ENCODE measurements around the gene DERL2.
"Not testable (repeated sequence)": the region's sequence is repeated elsewhere in the genome, so short reads cannot be mapped to it uniquely, and the experiment has no call there.

Gene DERL2

DNA sequence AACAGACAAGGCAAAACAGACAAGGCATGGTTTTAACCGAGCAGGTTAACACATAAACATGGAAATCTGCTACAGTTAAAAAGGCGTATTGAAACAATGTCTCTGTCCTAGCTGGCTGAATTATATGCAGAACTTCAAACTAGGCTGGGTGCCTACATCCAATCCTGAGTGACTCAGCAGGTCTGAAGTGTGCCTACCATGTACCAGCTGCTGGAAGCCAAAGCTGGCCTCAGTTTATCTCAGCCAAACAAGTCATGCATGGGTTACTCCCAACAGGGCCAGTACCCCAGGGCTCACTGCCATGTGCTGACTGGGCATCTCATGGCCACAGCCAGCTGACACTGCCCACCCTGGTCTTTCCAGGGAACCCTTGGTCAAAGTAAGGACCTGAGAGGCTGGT is 51.0 kb downstream of the DERL2 start:
- no peak for DNase-seq (ENCODE audit: low read depth, low spot score)
- Histone ChIP-seq H3K4me3 (ENCODE audit: insufficient read length, low read depth) (no peak overlapping the region), H3K27me3 (ENCODE audit: insufficient read depth, insufficient read length) (no peaks in the 10 kb centered on the region), H3K36me3 (ENCODE audit: insufficient read depth, insufficient read length, low read length) (peaks cover 73% of the 10 kb centered on the region), H3K9me3 (ENCODE audit: insufficient read depth, low read length) (no peaks in the 10 kb centered on the region), H3K9ac (ENCODE audit: insufficient read length, low read depth) (no peak overlapping the region), H3K4me1 (ENCODE audit: insufficient read depth, insufficient read length) (no peaks in the 10 kb centered on the region)
- TF ChIP-seq YY1 (IDR thresholded peaks at IDR 0.05; ENCODE audit: insufficient read depth, insufficient read length) (no peak), SUZ12 (IDR thresholded peaks at IDR 0.05; ENCODE audit: extremely low read depth, insufficient read depth, insufficient read length) (no peak), ZNF274 (IDR thresholded peaks at IDR 0.05; ENCODE audit: low read depth, low read length) (no peak)

DNA sequence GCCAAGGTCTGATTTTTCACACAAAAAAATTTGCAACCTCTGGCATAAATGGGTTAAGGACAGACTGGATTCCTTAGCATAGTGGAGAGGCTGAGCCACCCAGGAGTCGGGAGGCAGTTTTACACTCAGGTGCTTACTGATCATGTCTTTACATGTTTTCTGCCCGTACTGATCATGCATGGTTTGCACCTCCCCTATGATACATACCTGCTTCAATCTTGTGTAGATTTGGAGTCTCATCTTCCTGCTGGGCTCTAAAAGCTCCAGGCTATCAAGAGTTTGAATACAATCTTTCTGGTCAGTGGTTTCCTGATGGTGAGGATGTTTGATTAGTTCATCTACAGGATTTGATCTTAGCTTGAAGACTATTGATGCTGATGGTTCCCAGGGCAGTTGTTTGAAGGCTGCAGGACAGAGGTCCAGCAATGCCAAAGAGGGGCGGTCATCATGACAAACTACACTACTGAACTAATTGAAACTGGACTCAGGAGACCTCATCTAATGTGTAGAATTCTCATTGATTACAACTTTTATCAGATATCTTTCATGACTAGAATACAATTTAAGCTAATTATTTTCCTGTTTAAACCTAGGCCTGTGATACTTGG is 53.9 kb downstream of the DERL2 start:
- no peaks in the 10 kb centered on the region for H3K4me1 ChIP-seq (ENCODE audit: insufficient read depth, insufficient read length)
- peaks cover 89% of the 10 kb centered on the region for H3K36me3 ChIP-seq (ENCODE audit: insufficient read depth, insufficient read length, low read length)
- H3K9ac ChIP-seq (ENCODE audit: insufficient read length, low read depth) = no peak overlapping the region
- no peak for TF ChIP-seq SUZ12 (IDR thresholded peaks at IDR 0.05; ENCODE audit: extremely low read depth, insufficient read depth, insufficient read length)
- no peak for TF ChIP-seq ZNF274 (IDR thresholded peaks at IDR 0.05; ENCODE audit: low read depth, low read length)
- no peak for TF ChIP-seq YY1 (IDR thresholded peaks at IDR 0.05; ENCODE audit: insufficient read depth, insufficient read length)
- H3K9me3 ChIP-seq (ENCODE audit: insufficient read depth, low read length) = no peaks in the 10 kb centered on the region
- H3K4me3 ChIP-seq (ENCODE audit: insufficient read length, low read depth) = no peak overlapping the region
- H3K27me3 ChIP-seq (ENCODE audit: insufficient read depth, insufficient read length) = no peaks in the 10 kb centered on the region
- DNase-seq (ENCODE audit: low read depth, low spot score) = no peak

GRCh38 chr17:5431234-5431633 is 54.7 kb downstream of the DERL2 start:
- peaks cover 87% of the 10 kb centered on the region for H3K36me3 ChIP-seq (ENCODE audit: insufficient read depth, insufficient read length, low read length)
- not testable (repeated sequence) for H3K9me3 ChIP-seq (ENCODE audit: insufficient read depth, low read length); H3K27me3 ChIP-seq (ENCODE audit: insufficient read depth, insufficient read length); H3K4me1 ChIP-seq (ENCODE audit: insufficient read depth, insufficient read length); DNase-seq (ENCODE audit: low read depth, low spot score); H3K9ac ChIP-seq (ENCODE audit: insufficient read length, low read depth); H3K4me3 ChIP-seq (ENCODE audit: insufficient read length, low read depth)

DNA sequence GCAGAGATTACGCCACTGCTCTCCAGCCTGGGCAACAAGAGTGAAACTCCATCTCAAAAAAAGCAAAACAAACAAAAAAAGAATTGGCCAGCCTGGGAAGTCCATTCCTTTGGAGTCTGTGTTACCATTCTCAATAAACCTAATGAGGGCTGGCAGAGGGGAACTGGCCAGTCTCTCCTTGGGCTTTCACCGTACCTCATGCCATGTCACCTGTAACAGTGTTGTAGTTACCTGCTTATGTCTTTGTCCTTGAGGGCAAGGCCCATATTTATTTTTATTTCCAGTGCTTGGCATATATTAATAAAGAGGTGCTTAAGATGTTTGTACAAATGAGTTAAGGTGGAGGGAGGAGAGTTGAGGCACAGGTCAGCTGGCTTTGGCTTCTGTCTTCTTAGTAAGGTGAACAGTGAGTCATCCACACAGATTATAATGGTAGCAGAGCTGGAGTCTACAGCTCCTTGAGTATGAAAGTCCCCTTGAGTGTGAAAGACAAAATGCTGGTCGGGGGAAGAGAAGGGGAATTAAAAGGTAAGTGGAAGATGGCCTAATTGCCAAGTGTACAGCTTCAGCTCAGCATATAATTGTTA is 55.5 kb downstream of the DERL2 start:
- TF ChIP-seq ZNF274 (IDR thresholded peaks at IDR 0.05; ENCODE audit: low read depth, low read length) = no peak
- no peak for TF ChIP-seq YY1 (IDR thresholded peaks at IDR 0.05; ENCODE audit: insufficient read depth, insufficient read length)
- TF ChIP-seq SUZ12 (IDR thresholded peaks at IDR 0.05; ENCODE audit: extremely low read depth, insufficient read depth, insufficient read length) = no peak
- peaks cover 89% of the 10 kb centered on the region for H3K36me3 ChIP-seq (ENCODE audit: insufficient read depth, insufficient read length, low read length)
- no peaks in the 10 kb centered on the region for H3K27me3 ChIP-seq (ENCODE audit: insufficient read depth, insufficient read length)
- no peak overlapping the region for H3K9ac ChIP-seq (ENCODE audit: insufficient read length, low read depth)
- no peak overlapping the region for H3K4me3 ChIP-seq (ENCODE audit: insufficient read length, low read depth)
- no peak for DNase-seq (ENCODE audit: low read depth, low spot score)
- no peaks in the 10 kb centered on the region for H3K4me1 ChIP-seq (ENCODE audit: insufficient read depth, insufficient read length)
- no peaks in the 10 kb centered on the region for H3K9me3 ChIP-seq (ENCODE audit: insufficient read depth, low read length)

DNA sequence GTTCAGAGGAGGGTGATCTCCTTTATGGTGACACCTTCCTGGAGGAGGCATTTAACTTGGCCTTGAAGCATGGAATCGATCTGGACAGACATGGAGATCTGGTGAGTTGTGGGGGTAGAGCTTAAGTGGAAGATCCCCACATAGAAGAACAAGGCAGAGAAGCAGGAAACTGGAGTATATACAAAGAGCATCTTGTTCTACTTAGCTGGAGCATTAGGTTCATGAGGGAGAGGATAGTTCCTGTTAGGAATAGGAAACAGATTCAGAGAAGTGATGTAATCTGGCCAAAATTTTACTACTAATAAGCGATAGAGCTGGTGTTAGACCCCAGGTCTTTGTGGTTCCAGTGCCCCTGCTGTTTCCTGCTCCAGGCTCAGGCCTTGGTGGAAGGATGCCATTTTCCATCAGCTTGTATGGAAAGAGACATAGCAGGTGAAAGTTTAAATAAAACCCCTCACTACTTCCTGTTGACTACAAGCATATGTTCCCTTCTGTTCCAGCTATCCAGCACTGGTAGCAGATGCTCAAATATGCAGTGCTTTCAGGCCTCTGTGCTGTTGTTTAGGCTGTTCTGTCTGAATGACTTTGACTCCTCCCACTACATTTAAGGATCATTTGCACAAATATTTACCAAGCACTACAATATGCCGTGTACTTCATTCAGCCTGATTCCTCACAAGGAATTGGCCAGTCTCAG is 56.6 kb downstream of the DERL2 start:
- H3K36me3 ChIP-seq (ENCODE audit: insufficient read depth, insufficient read length, low read length) = peaks cover 87% of the 10 kb centered on the region

DNA sequence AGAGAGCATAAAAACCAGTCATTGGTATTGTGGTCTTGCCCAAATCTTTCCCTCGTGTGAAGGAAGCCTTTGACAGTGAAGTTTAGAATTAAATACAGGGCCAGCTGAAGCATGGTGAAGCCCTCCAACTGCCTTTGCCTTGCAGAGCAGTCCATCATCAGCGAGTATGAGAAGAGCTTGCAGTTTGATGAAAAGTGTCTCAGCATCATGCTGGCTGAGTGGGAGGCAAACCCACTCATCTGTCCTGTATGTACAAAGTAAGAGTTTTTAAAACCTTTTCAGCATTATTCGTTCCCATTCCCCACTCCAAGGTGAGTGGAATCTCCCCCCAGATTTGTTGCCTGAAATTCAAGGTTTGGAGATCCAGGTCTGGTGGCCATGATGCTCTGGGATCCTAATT is 60.2 kb downstream of the DERL2 start:
- Histone ChIP-seq H3K9ac (ENCODE audit: insufficient read length, low read depth) (no peak overlapping the region), H3K4me1 (ENCODE audit: insufficient read depth, insufficient read length) (no peaks in the 10 kb centered on the region), H3K27me3 (ENCODE audit: insufficient read depth, insufficient read length) (no peaks in the 10 kb centered on the region), H3K9me3 (ENCODE audit: insufficient read depth, low read length) (no peaks in the 10 kb centered on the region), H3K36me3 (ENCODE audit: insufficient read depth, insufficient read length, low read length) (peaks cover 83% of the 10 kb centered on the region), H3K4me3 (ENCODE audit: insufficient read length, low read depth) (no peak overlapping the region)
- TF ChIP-seq YY1 (IDR thresholded peaks at IDR 0.05; ENCODE audit: insufficient read depth, insufficient read length) (no peak), ZNF274 (IDR thresholded peaks at IDR 0.05; ENCODE audit: low read depth, low read length) (no peak), SUZ12 (IDR thresholded peaks at IDR 0.05; ENCODE audit: extremely low read depth, insufficient read depth, insufficient read length) (no peak)
- DNase-seq (ENCODE audit: low read depth, low spot score) = no peak

More for the DNA sequence above, 56.6 kb downstream of the DERL2 start:
- no peak for DNase-seq (ENCODE audit: low read depth, low spot score)
- H3K9me3 ChIP-seq (ENCODE audit: insufficient read depth, low read length) = no peaks in the 10 kb centered on the region
- H3K4me1 ChIP-seq (ENCODE audit: insufficient read depth, insufficient read length) = no peaks in the 10 kb centered on the region
- no peaks in the 10 kb centered on the region for H3K27me3 ChIP-seq (ENCODE audit: insufficient read depth, insufficient read length)
- no peak overlapping the region for H3K9ac ChIP-seq (ENCODE audit: insufficient read length, low read depth)
- H3K4me3 ChIP-seq (ENCODE audit: insufficient read length, low read depth) = no peak overlapping the region
- TF ChIP-seq SUZ12 (IDR thresholded peaks at IDR 0.05; ENCODE audit: extremely low read depth, insufficient read depth, insufficient read length) (no peak), YY1 (IDR thresholded peaks at IDR 0.05; ENCODE audit: insufficient read depth, insufficient read length) (no peak), ZNF274 (IDR thresholded peaks at IDR 0.05; ENCODE audit: low read depth, low read length) (no peak)

- peaks cover 79% of the 10 kb centered on the region for H3K36me3 ChIP-seq (ENCODE audit: insufficient read depth, insufficient read length, low read length)
- H3K27me3 ChIP-seq (ENCODE audit: insufficient read depth, insufficient read length) = no peaks in the 10 kb centered on the region
- DNase-seq (ENCODE audit: low read depth, low spot score) = no peak
- H3K4me1 ChIP-seq (ENCODE audit: insufficient read depth, insufficient read length) = no peaks in the 10 kb centered on the region
- H3K9ac ChIP-seq (ENCODE audit: insufficient read length, low read depth) = no peak overlapping the region
- TF ChIP-seq SUZ12 (IDR thresholded peaks at IDR 0.05; ENCODE audit: extremely low read depth, insufficient read depth, insufficient read length) = no peak
- no peak for TF ChIP-seq ZNF274 (IDR thresholded peaks at IDR 0.05; ENCODE audit: low read depth, low read length)
- no peak for TF ChIP-seq YY1 (IDR thresholded peaks at IDR 0.05; ENCODE audit: insufficient read depth, insufficient read length)
- H3K9me3 ChIP-seq (ENCODE audit: insufficient read depth, low read length) = no peaks in the 10 kb centered on the region
- no peak overlapping the region for H3K4me3 ChIP-seq (ENCODE audit: insufficient read length, low read depth)
Observed at GRCh38 chr17:5424909-5425308, 61.1 kb downstream of the DERL2 start.
